Measurements from ENCODE around the gene IL18RAP. TPM values are rescaled to one million over a fixed set of nuclear protein-coding genes. Genes with fewer than 3 reads are reported as not detected.

IL18RAP gene
- total and polyA plus RNA-seq, 7 experiments from 2014 or later, result 0.30 to 17.1 (median 7.5) TPM; not detected in 3

GRCh38 chr2:102387763-102388546, 35.0 kb upstream of the IL18RAP start:
- intact Hi-C loops (cut with micrococcal nuclease), result no loop called here
- H3K4me1 Mint-ChIP-seq, result peaks cover 10 to 24% (median 16%) of the 10 kb centered on the region in 7 donors
- H3K27me3 ChIP-seq (ENCODE audit: control insufficient read depth in 2 of 2, insufficient read depth in 2 of 2, low read length in 2 of 2), result no peaks in the 10 kb centered on the region
- H3K4me3 Mint-ChIP-seq, result no peak overlapping the region
- no peaks in the 10 kb centered on the region for H3K27me3 Mint-ChIP-seq
- H3K36me3 ChIP-seq (ENCODE audit: control insufficient read depth in 2 of 3, insufficient read depth in 3 of 3, low read length in 3 of 3), result no peaks in the 10 kb centered on the region
- H3K9me3 Mint-ChIP-seq, result peaks cover 6 to 23% (median 15%) of the 10 kb centered on the region in 11 donors
- no peak overlapping the region for H3K4me3 ChIP-seq (ENCODE audit: low read length)
- peaks cover 0 to 9% of the 10 kb centered on the region in 2 donors for H3K4me1 ChIP-seq (ENCODE audit: control insufficient read depth in 2 of 2, insufficient read depth in 2 of 2, low read length in 2 of 2)
- peaks cover 16 to 77% (median 38%) of the 10 kb centered on the region in 5 donors for H3K36me3 Mint-ChIP-seq
- ChIA-PET CTCF (no interaction called here), POLR2A (no interaction called here)
- ATAC-seq, result no peak
- peak overlapping the region in 1 of 9 donors; percentile 35 for H3K27ac Mint-ChIP-seq
- H3K27ac ChIP-seq (ENCODE audit: low read depth, low read length), result no peak overlapping the region
- peaks cover 0 to 6% (median 4%) of the 10 kb centered on the region in 3 experiments for H3K9me3 ChIP-seq (ENCODE audit: control insufficient read depth in 2 of 3, low read length in 3 of 3)
- no peak for DNase-seq

GRCh38 chr2:102391565-102391964, 31.4 kb upstream of the IL18RAP start:
- peak; percentile 41 for ATAC-seq
- H3K4me1 Mint-ChIP-seq, result peaks cover 10 to 24% (median 15%) of the 10 kb centered on the region in 7 donors

GRCh38 chr2:102392096-102392495, 30.9 kb upstream of the IL18RAP start:
- Mint-ChIP-seq H3K4me3 (no peak overlapping the region), H3K27ac (no peak overlapping the region)

More at GRCh38 chr2:102391565-102391964, 31.4 kb upstream of the IL18RAP start:
- Mint-ChIP-seq H3K27ac (peak overlapping the region in 1 of 9 donors; percentile 28), H3K27me3 (no peaks in the 10 kb centered on the region), H3K36me3 (peaks cover 0 to 66% (median 10%) of the 10 kb centered on the region in 5 donors), H3K4me3 (peak overlapping the region in 2 of 10 donors; percentile 1 to 16), H3K9me3 (peaks cover 0 to 1% (median 0%) of the 10 kb centered on the region in 11 donors)
- Histone ChIP-seq H3K27ac (ENCODE audit: low read depth, low read length) (no peak overlapping the region), H3K4me3 (ENCODE audit: low read length) (no peak overlapping the region), H3K9me3 (ENCODE audit: control insufficient read depth in 2 of 3, low read length in 3 of 3) (no peaks in the 10 kb centered on the region), H3K4me1 (ENCODE audit: control insufficient read depth in 2 of 2, insufficient read depth in 2 of 2, low read length in 2 of 2) (peaks cover 0 to 9% of the 10 kb centered on the region in 2 donors), H3K27me3 (ENCODE audit: control insufficient read depth in 2 of 2, insufficient read depth in 2 of 2, low read length in 2 of 2) (no peaks in the 10 kb centered on the region), H3K36me3 (ENCODE audit: control insufficient read depth in 2 of 3, insufficient read depth in 3 of 3, low read length in 3 of 3) (no peaks in the 10 kb centered on the region)
- ChIA-PET CTCF (no interaction called here), POLR2A (interaction anchor here (0.7 kb wide), 1 partner anchor 24 kb away, joined by 3 read pairs; no protein-coding TSS in a partner anchor)
- peak in 6 of 9 donors; percentile 30 to 62 (median 45) for DNase-seq
- intact Hi-C loops (cut with micrococcal nuclease), result loop anchor here in 1 of 2 donors (5.0 kb wide), 1 partner anchor 34 kb away; the partner anchor contains the start of gene IL18R1

GRCh38 chr2:102392942-102393341, 30.0 kb upstream of the IL18RAP start:
- Histone ChIP-seq H3K4me3 (ENCODE audit: low read length) (no peak overlapping the region), H3K36me3 (ENCODE audit: control insufficient read depth in 2 of 3, insufficient read depth in 3 of 3, low read length in 3 of 3) (no peaks in the 10 kb centered on the region), H3K27ac (ENCODE audit: low read depth, low read length) (no peak overlapping the region), H3K27me3 (ENCODE audit: control insufficient read depth in 2 of 2, insufficient read depth in 2 of 2, low read length in 2 of 2) (no peaks in the 10 kb centered on the region), H3K4me1 (ENCODE audit: control insufficient read depth in 2 of 2, insufficient read depth in 2 of 2, low read length in 2 of 2) (peaks cover 0 to 9% of the 10 kb centered on the region in 2 donors), H3K9me3 (ENCODE audit: control insufficient read depth in 2 of 3, low read length in 3 of 3) (no peaks in the 10 kb centered on the region)
- Mint-ChIP-seq H3K36me3 (peaks cover 0 to 58% (median 4%) of the 10 kb centered on the region in 5 donors), H3K4me3 (no peak overlapping the region), H3K9me3 (no peaks in the 10 kb centered on the region), H3K27me3 (no peaks in the 10 kb centered on the region), H3K4me1 (peaks cover 7 to 24% (median 15%) of the 10 kb centered on the region in 7 donors), H3K27ac (no peak overlapping the region)
- intact Hi-C loops (cut with micrococcal nuclease), result loop anchor here in 1 of 2 donors (5.0 kb wide), 1 partner anchor 36 kb away; the partner anchor contains the start of gene IL18R1
- ChIA-PET CTCF (no interaction called here), POLR2A (no interaction called here)
- ATAC-seq, result no peak
- no peak for DNase-seq

More at GRCh38 chr2:102392096-102392495, 30.9 kb upstream of the IL18RAP start:
- POLR2A ChIA-PET, result no interaction called here
- Histone ChIP-seq H3K36me3 (ENCODE audit: control insufficient read depth in 2 of 3, insufficient read depth in 3 of 3, low read length in 3 of 3) (no peaks in the 10 kb centered on the region), H3K9me3 (ENCODE audit: control insufficient read depth in 2 of 3, low read length in 3 of 3) (no peaks in the 10 kb centered on the region), H3K4me1 (ENCODE audit: control insufficient read depth in 2 of 2, insufficient read depth in 2 of 2, low read length in 2 of 2) (peaks cover 0 to 9% of the 10 kb centered on the region in 2 donors), H3K27me3 (ENCODE audit: control insufficient read depth in 2 of 2, insufficient read depth in 2 of 2, low read length in 2 of 2) (no peaks in the 10 kb centered on the region), H3K27ac (ENCODE audit: low read depth, low read length) (no peak overlapping the region), H3K4me3 (ENCODE audit: low read length) (no peak overlapping the region)
- H3K36me3 Mint-ChIP-seq, result peaks cover 0 to 66% (median 9%) of the 10 kb centered on the region in 5 donors
- DNase-seq (no peak), ATAC-seq (no peak)
- H3K9me3 Mint-ChIP-seq, result peaks cover 0 to 1% (median 0%) of the 10 kb centered on the region in 11 donors
- CTCF ChIA-PET, result no interaction called here
- peaks cover 10 to 24% (median 15%) of the 10 kb centered on the region in 7 donors for H3K4me1 Mint-ChIP-seq
- no peaks in the 10 kb centered on the region for H3K27me3 Mint-ChIP-seq
- intact Hi-C loops (cut with micrococcal nuclease), result loop anchor here in 1 of 2 donors (5.0 kb wide), 1 partner anchor 35 kb away; the partner anchor contains the start of gene IL18R1

GRCh38 chr2:102396012-102396411, 26.9 kb upstream of the IL18RAP start:
- H3K4me1 Mint-ChIP-seq, result peaks cover 8 to 25% (median 22%) of the 10 kb centered on the region in 7 donors
- Histone ChIP-seq H3K4me3 (ENCODE audit: low read length) (no peak overlapping the region), H3K36me3 (ENCODE audit: control insufficient read depth in 2 of 3, insufficient read depth in 3 of 3, low read length in 3 of 3) (no peaks in the 10 kb centered on the region), H3K27ac (ENCODE audit: low read depth, low read length) (no peak overlapping the region), H3K4me1 (ENCODE audit: control insufficient read depth in 2 of 2, insufficient read depth in 2 of 2, low read length in 2 of 2) (peaks cover 0 to 7% of the 10 kb centered on the region in 2 donors), H3K9me3 (ENCODE audit: control insufficient read depth in 2 of 3, low read length in 3 of 3) (no peaks in the 10 kb centered on the region), H3K27me3 (ENCODE audit: control insufficient read depth in 2 of 2, insufficient read depth in 2 of 2, low read length in 2 of 2) (no peaks in the 10 kb centered on the region)
- ChIA-PET CTCF (no interaction called here), POLR2A (no interaction called here)
- intact Hi-C loops (cut with micrococcal nuclease), result no loop called here
- no peaks in the 10 kb centered on the region for H3K9me3 Mint-ChIP-seq
- no peak overlapping the region for H3K4me3 Mint-ChIP-seq
- DNase-seq (no peak), ATAC-seq (no peak)
- H3K27ac Mint-ChIP-seq, result peak overlapping the region in 1 of 9 donors; percentile 26
- H3K27me3 Mint-ChIP-seq, result no peaks in the 10 kb centered on the region
- peaks cover 0 to 40% (median 3%) of the 10 kb centered on the region in 5 donors for H3K36me3 Mint-ChIP-seq

GRCh38 chr2:102397209-102397608, 25.8 kb upstream of the IL18RAP start:
- Histone ChIP-seq H3K36me3 (ENCODE audit: control insufficient read depth in 2 of 3, insufficient read depth in 3 of 3, low read length in 3 of 3) (no peaks in the 10 kb centered on the region), H3K9me3 (ENCODE audit: control insufficient read depth in 2 of 3, low read length in 3 of 3) (no peaks in the 10 kb centered on the region), H3K27ac (ENCODE audit: low read depth, low read length) (no peak overlapping the region), H3K4me1 (ENCODE audit: control insufficient read depth in 2 of 2, insufficient read depth in 2 of 2, low read length in 2 of 2) (no peaks in the 10 kb centered on the region), H3K27me3 (ENCODE audit: control insufficient read depth in 2 of 2, insufficient read depth in 2 of 2, low read length in 2 of 2) (no peaks in the 10 kb centered on the region), H3K4me3 (ENCODE audit: low read length) (no peak overlapping the region)
- Mint-ChIP-seq H3K4me3 (no peak overlapping the region), H3K4me1 (peaks cover 0 to 25% (median 17%) of the 10 kb centered on the region in 7 donors), H3K27ac (no peak overlapping the region), H3K36me3 (peaks cover 0 to 32% (median 3%) of the 10 kb centered on the region in 5 donors), H3K9me3 (no peaks in the 10 kb centered on the region), H3K27me3 (no peaks in the 10 kb centered on the region)
- ChIA-PET POLR2A (no interaction called here), CTCF (no interaction called here)
- DNase-seq, result no peak
- intact Hi-C loops (cut with micrococcal nuclease), result no loop called here
- no peak for ATAC-seq

All from naive thymus-derived CD4-positive, alpha-beta T cell (primary cell).